ENCODE data around the gene ARHGEF11.

Gene ARHGEF11

DNA sequence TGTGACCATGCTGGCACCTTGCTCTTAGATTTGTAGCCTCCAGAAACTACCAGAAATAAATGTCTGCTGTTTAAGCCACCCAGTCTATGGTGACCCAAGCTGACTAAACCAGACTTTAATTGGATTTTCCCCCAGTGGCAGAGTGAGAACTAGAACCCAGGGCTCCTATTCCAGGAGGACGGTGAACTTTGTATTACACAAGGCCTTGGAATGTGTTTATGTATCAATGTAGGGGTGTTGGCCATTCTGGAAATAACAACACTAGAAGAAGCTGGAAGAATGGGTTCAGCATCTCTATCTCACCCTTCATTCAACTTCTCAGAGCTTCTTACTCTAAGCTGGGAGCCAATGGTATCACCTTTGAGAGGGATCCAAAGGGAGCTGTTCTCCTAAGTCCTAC is 37.0 kb downstream of the ARHGEF11 start:
- no peak overlapping the region for H3K4me3 ChIP-seq (ENCODE audit: low read length)
- no peaks in the 10 kb centered on the region for H3K79me2 ChIP-seq (ENCODE audit: control insufficient read depth, low read length)
- H3K9me2 ChIP-seq (replicated peaks; ENCODE audit: control insufficient read depth, low read length) = no peaks in the 10 kb centered on the region
- H3K27me3 ChIP-seq (ENCODE audit: control insufficient read depth, low read length) = peaks cover 3% of the 10 kb centered on the region; the same call in 1 of the 2 replicates
- TF ChIP-seq, protein P1, sequence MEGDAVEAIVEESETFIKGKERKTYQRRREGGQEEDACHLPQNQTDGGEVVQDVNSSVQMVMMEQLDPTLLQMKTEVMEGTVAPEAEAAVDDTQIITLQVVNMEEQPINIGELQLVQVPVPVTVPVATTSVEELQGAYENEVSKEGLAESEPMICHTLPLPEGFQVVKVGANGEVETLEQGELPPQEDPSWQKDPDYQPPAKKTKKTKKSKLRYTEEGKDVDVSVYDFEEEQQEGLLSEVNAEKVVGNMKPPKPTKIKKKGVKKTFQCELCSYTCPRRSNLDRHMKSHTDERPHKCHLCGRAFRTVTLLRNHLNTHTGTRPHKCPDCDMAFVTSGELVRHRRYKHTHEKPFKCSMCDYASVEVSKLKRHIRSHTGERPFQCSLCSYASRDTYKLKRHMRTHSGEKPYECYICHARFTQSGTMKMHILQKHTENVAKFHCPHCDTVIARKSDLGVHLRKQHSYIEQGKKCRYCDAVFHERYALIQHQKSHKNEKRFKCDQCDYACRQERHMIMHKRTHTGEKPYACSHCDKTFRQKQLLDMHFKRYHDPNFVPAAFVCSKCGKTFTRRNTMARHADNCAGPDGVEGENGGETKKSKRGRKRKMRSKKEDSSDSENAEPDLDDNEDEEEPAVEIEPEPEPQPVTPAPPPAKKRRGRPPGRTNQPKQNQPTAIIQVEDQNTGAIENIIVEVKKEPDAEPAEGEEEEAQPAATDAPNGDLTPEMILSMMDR (IDR thresholded peaks at IDR 0.05; ENCODE audit: low read depth, low read length, poor library complexity, severe bottlenecking) = no peak
- TF ChIP-seq EZH2phosphoT487 (IDR thresholded peaks at IDR 0.05; ENCODE audit: borderline replicate concordance, low read length) = no peak
- no peaks in the 10 kb centered on the region for H3K36me3 ChIP-seq (ENCODE audit: control insufficient read depth, low read length)
- no peaks in the 10 kb centered on the region for H4K20me1 ChIP-seq (ENCODE audit: control insufficient read depth, insufficient read depth, low read depth, low read length)
- H3K4me1 ChIP-seq (ENCODE audit: control insufficient read depth, low read length) = no peaks in the 10 kb centered on the region
- no peaks in the 10 kb centered on the region for H3K9me3 ChIP-seq (ENCODE audit: control insufficient read depth, insufficient read depth, low read length)
- no peak overlapping the region for H3K27ac ChIP-seq (ENCODE audit: low read depth, low read length)
- H3F3A ChIP-seq (ENCODE audit: control insufficient read depth, insufficient read depth) = no peaks in the 10 kb centered on the region
- no peak overlapping the region for H3K4me2 ChIP-seq (ENCODE audit: low read length)

DNA sequence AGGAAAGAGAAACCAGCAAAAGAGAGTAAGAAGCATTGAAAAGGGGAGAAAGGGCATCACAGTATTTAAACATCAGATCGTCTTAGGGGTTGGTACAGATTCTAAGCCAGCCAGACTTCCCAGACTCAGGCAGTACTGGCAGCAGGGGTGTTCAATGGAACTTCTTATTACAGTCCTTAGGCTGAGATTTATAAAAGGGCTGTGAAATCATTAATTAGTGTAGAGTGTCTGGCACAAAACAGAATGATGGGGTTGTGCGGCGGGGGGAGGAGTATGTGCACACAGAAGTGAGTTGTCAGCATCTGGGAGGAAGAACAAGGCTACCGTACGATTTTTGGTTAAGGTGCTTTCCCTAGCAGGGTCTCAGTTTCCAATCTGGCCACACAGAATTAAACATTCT is 38.2 kb downstream of the ARHGEF11 start:
- Histone ChIP-seq H3K4me1 (ENCODE audit: control insufficient read depth, low read length) (no peaks in the 10 kb centered on the region), H3F3A (ENCODE audit: control insufficient read depth, insufficient read depth) (no peaks in the 10 kb centered on the region), H3K27me3 (ENCODE audit: control insufficient read depth, low read length) (peaks cover 3% of the 10 kb centered on the region; the same call in 1 of the 2 replicates), H3K27ac (ENCODE audit: low read depth, low read length) (no peak overlapping the region), H3K9me3 (ENCODE audit: control insufficient read depth, insufficient read depth, low read length) (no peaks in the 10 kb centered on the region), H3K4me2 (ENCODE audit: low read length) (no peak overlapping the region), H4K20me1 (ENCODE audit: control insufficient read depth, insufficient read depth, low read depth, low read length) (no peaks in the 10 kb centered on the region), H3K79me2 (ENCODE audit: control insufficient read depth, low read length) (no peaks in the 10 kb centered on the region), H3K36me3 (ENCODE audit: control insufficient read depth, low read length) (no peaks in the 10 kb centered on the region), H3K4me3 (ENCODE audit: low read length) (no peak overlapping the region), H3K9me2 (replicated peaks; ENCODE audit: control insufficient read depth, low read length) (no peaks in the 10 kb centered on the region)
- TF ChIP-seq, protein P1 (IDR thresholded peaks at IDR 0.05; ENCODE audit: low read depth, low read length, poor library complexity, severe bottlenecking) = no peak
- TF ChIP-seq EZH2phosphoT487 (IDR thresholded peaks at IDR 0.05; ENCODE audit: borderline replicate concordance, low read length) = no peak

DNA sequence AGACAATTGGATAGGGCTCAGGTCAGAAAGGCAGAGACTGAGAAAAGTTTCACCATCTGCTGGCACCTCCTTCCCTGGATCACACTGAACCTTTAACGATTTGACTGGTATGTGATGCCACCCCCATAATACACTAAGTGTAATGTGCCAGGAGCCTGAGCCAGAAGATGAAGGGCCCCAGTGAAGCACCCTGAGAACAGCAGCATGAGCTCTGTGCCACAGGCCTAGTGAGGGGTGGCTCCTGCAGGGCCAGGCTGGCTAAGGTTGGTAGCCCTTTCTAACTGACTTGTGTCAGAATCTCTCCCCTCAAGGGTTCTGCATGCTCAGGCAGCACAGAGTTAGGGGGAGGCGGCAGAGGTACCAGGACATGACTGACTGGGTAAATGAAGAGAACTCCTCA is 38.9 kb downstream of the ARHGEF11 start:
- no peaks in the 10 kb centered on the region for H3F3A ChIP-seq (ENCODE audit: control insufficient read depth, insufficient read depth)
- no peaks in the 10 kb centered on the region for H3K9me3 ChIP-seq (ENCODE audit: control insufficient read depth, insufficient read depth, low read length)
- no peak for TF ChIP-seq EZH2phosphoT487 (IDR thresholded peaks at IDR 0.05; ENCODE audit: borderline replicate concordance, low read length)
- TF ChIP-seq, protein P1 (IDR thresholded peaks at IDR 0.05; ENCODE audit: low read depth, low read length, poor library complexity, severe bottlenecking) = no peak
- no peak overlapping the region for H3K4me3 ChIP-seq (ENCODE audit: low read length)
- no peaks in the 10 kb centered on the region for H3K4me1 ChIP-seq (ENCODE audit: control insufficient read depth, low read length)
- H3K79me2 ChIP-seq (ENCODE audit: control insufficient read depth, low read length) = no peaks in the 10 kb centered on the region
- no peaks in the 10 kb centered on the region for H3K36me3 ChIP-seq (ENCODE audit: control insufficient read depth, low read length)
- no peaks in the 10 kb centered on the region; the same call in 1 of the 2 replicates for H3K27me3 ChIP-seq (ENCODE audit: control insufficient read depth, low read length)
- no peaks in the 10 kb centered on the region for H3K9me2 ChIP-seq (replicated peaks; ENCODE audit: control insufficient read depth, low read length)
- H3K27ac ChIP-seq (ENCODE audit: low read depth, low read length) = no peak overlapping the region
- no peak overlapping the region for H3K4me2 ChIP-seq (ENCODE audit: low read length)
- no peaks in the 10 kb centered on the region for H4K20me1 ChIP-seq (ENCODE audit: control insufficient read depth, insufficient read depth, low read depth, low read length)

Data from DOHH2 (cell line).